Measurements from ENCODE around the gene CAMK2G.
"Not testable (repeated sequence)": the region's sequence is repeated elsewhere in the genome, so short reads cannot be mapped to it uniquely, and the experiment has no call there.

Gene CAMK2G

DNA sequence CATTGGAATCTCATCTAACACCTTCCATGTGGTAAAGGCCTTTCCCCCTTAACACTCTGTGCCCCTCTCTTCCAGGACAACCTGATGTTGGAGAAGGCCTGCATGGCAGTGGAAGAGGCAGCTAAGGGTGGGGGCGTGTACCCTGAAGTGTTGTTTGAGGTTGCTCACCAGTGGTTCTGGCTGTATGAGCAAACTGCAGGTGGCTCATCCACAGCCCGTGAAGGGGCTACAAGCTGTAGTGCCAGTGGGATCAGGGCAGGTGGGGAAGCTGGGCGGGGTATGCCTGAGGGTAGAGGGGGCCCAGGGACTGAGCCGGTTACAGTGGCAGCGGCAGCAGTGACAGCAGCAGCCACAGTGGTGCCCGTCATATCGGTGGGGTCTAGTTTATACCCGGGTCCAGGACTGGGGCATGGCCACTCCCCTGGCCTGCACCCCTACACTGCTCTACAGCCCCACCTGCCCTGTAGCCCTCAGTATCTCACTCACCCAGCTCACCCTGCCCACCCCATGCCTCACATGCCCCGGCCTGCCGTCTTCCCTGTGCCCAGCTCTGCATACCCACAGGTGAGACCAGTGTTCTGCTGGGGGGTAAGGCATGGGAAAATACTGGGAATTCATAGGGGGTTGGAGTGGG lies 75.3 kb downstream of the CAMK2G start:
- in situ Hi-C loops (cut with MboI; ENCODE audit: low sequenced_read_pairs) = no loop called here

DNA sequence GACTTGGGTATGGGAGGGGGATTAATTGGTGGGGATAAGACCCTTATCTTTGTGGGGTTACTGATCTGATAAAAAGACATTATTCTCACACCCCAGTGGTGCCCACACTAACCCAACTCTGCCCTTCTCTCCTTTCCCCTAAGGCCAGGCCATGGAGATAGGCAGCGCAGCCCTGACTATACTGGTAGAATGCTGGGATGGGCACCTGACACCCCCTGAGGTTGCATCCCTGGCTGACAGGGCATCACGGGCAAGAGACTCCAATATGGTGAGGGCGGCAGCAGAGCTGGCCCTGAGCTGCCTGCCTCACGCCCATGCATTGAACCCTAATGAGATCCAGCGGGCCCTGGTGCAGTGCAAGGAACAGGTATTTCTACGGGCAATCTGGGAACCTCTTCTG lies 76.3 kb downstream of the CAMK2G start:
- in situ Hi-C loops (cut with MboI; ENCODE audit: low sequenced_read_pairs) = no loop called here

DNA sequence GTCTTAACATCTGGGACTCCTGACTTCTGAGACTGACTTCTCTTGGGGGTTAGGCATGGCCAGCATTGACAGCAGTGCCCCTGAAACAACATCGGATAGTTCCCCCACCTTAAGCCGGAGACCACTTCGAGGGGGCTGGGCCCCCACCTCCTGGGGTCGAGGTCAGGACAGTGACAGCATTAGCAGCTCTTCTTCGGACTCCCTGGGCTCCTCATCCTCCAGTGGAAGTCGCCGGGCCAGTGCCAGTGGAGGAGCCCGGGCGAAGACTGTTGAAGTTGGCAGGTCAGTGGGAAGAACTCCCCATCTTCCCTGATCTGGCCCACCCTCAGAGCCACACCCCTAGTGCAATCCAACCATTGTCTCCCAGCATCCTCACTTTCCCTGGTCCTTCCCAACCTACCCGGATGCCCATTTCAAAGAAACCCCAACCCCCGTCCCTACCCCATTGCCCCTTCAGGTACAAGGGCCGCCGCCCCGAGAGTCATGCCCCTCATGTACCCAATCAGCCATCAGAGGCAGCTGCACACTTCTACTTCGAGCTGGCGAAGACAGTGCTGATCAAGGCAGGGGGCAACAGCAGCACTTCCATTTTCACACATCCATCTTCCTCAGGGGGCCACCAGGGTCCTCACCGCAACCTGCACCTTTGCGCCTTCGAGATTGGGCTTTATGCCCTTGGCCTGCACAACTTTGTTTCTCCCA lies 76.9 kb downstream of the CAMK2G start:
- in situ Hi-C loops (cut with MboI; ENCODE audit: low sequenced_read_pairs) = no loop called here

DNA sequence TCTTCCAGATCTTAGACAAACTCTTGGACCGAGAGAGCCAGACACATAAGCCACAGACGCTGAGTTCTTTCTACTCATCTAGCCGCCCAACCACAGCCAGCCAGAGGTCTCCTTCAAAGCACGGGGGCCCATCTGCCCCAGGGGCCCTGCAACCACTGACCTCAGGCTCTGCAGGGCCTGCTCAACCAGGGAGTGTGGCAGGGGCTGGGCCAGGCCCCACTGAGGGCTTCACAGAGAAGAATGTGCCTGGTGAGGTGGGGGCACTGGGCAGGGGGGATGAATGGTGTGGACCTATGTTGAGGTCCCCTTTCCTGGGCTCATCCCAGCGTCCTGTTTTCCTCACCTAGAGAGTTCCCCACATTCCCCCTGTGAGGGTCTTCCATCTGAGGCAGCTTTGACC lies 77.6 kb downstream of the CAMK2G start:
- in situ Hi-C loops (cut with MboI; ENCODE audit: low sequenced_read_pairs) = no loop called here

DNA sequence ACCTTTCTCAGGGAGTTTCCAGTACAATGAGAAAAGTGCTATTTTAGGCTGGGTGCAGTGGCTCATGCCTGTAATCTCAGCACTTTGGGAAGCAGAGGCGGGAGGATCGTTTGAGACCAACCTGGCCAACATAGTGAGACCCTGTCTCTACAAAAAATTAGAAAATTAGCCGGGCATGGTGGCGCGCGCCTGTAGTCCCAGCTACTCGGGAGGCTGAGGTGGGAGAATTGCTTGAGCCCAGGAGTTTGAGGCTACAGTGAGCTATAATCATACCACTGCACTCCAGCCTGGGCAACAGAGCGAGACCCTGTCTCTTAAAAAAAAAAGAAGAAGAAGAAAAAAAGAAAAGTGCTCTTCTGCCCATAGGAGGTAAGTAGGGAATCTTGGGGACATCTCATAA lies 78.3 kb downstream of the CAMK2G start:
- in situ Hi-C loops (cut with MboI; ENCODE audit: low sequenced_read_pairs) = not testable (repeated sequence)

DNA sequence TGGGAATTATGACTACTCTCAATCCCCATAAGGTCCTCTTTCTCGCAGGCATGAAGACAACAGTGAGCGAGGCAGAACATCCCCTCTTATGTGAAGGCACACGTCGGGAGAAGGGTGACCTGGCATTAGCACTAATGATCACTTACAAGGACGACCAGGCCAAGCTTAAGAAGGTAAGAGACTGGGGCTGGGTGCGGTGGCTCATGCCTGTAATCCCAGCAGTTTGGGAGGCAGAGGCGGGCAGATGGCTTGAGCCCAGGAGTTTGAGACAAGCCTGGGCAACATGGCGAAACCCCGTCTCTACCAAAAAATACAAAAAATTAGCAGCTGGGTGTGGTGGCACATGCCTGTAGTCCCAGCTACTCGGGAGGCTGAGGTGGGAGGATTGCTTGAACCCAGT lies 78.9 kb downstream of the CAMK2G start:
- in situ Hi-C loops (cut with MboI; ENCODE audit: low sequenced_read_pairs) = not testable (repeated sequence)

DNA sequence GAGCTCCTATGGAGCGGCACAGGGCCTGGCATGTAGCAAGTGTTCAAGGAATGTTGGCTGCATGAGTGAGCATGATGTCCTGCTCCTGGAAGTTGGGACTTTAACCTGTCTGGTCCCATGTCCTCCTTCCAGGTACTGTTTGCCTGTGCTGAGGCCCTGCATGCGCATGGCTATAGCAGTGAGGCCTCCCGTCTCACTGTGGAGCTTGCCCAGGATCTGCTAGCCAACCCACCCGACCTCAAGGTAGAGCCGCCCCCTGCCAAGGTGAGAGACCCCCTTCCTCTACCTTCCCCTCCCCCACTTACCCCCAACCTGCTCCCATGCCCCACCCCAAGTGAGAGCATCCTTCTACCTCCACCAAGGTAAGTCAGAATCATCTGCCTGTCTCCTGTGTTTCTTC lies 80.9 kb downstream of the CAMK2G start:
- in situ Hi-C loops (cut with MboI; ENCODE audit: low sequenced_read_pairs) = no loop called here

DNA sequence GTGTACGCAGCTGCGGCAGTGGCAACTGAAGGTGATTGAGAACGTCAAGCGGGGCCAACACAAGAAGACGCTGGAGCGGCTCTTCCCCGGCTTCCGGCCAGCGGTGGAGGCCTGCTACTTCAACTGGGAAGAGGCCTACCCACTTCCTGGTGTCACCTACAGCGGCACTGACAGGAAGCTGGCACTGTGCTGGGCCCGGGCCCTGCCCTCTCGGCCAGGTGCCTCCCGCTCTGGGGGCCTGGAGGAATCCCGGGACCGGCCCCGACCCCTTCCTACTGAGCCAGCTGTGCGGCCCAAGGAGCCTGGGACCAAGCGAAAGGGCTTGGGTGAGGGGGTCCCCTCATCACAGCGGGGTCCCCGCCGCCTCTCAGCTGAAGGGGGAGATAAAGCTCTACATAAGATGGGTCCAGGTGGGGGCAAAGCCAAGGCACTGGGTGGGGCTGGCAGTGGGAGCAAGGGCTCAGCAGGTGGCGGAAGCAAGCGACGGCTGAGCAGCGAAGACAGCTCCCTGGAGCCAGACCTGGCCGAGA lies 82.4 kb downstream of the CAMK2G start:
- in situ Hi-C loops (cut with MboI; ENCODE audit: low sequenced_read_pairs) = no loop called here

DNA sequence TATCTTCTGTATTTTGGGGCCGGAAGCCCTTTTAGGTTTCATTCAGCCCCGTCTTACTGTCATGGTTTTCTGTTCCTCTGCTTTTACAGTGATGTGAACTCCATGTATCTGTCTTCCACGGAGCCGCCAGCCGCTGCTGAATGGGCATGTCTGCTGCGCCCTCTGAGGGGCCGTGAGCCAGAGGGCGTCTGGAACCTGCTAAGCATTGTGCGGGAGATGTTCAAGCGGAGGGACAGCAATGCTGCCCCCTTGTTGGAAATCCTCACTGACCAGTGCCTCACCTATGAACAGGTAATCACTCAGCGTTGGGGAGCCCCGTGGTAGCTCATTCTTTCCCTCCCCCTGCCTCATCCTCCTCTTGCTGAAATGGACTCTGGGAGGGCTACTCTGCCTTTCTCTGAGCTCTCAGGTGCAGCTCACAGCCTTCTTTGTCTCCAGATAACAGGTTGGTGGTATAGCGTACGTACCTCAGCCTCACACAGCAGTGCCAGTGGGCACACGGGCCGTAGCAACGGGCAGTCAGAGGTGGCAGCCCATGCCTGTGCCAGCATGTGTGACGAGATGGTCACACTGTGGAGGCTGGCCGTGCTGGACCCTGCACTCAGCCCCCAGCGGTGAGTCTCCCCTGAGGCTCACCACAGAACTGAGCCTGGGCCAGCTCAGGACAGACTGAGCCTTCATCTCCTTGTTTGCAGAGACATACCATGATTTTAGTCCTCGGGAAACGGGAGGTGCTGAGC lies 83.3 kb downstream of the CAMK2G start:
- in situ Hi-C loops (cut with MboI; ENCODE audit: low sequenced_read_pairs) = no loop called here

DNA sequence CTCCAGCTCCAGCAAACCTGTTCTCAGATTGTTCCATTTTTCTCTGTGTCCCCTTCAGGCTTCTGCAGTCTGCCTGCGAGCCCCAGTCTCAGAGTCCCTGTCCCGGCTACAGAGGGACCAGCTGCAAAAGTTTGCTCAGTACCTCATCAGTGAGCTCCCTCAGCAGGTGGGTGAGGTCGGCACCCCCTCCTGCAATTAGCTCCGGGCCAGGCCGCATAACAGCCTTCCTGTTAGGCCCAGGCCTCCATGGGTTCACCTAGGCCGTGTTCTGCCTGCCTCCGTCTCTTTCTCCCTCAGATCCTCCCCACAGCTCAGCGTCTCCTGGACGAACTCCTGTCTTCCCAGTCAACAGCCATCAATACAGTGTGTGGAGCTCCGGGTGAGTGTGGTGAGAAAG lies 84.7 kb downstream of the CAMK2G start:
- in situ Hi-C loops (cut with MboI; ENCODE audit: low sequenced_read_pairs) = no loop called here

DNA sequence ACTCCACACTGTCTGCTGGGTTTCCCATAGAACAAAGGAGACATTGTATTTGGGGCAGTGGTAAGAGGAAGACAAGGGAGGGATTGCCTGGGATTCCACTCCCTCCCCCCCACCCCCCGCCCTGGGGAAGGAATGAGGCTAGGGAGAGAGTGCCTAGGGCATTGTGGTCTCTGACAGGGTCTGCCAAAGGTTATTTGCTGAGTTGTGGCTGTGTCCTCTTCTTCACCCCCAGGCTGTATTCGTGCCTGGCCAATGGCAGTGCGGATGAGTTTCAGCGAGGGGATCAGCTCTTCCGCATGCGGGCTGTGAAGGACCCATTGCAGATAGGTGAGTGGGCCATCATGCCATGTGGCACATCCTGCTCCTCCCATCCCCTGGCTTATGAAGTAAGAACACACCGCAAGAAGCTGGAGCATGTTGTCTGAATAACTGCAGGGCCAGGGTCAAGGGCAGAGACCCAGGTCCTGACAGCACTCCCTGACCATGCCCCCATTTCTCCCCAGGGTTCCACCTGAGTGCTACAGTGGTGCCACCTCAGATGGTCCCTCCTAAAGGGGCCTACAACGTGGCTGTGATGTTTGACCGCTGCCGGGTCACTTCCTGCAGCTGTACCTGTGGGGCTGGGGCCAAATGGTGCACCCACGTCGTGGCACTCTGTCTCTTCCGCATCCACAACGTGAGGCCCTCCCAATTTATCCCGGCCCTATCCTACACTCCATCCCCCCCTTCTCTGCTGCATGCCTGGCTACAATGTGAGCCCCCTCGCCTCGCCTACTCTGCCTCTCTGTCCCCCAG lies 85.3 kb downstream of the CAMK2G start:
- in situ Hi-C loops (cut with MboI; ENCODE audit: low sequenced_read_pairs) = no loop called here

DNA sequence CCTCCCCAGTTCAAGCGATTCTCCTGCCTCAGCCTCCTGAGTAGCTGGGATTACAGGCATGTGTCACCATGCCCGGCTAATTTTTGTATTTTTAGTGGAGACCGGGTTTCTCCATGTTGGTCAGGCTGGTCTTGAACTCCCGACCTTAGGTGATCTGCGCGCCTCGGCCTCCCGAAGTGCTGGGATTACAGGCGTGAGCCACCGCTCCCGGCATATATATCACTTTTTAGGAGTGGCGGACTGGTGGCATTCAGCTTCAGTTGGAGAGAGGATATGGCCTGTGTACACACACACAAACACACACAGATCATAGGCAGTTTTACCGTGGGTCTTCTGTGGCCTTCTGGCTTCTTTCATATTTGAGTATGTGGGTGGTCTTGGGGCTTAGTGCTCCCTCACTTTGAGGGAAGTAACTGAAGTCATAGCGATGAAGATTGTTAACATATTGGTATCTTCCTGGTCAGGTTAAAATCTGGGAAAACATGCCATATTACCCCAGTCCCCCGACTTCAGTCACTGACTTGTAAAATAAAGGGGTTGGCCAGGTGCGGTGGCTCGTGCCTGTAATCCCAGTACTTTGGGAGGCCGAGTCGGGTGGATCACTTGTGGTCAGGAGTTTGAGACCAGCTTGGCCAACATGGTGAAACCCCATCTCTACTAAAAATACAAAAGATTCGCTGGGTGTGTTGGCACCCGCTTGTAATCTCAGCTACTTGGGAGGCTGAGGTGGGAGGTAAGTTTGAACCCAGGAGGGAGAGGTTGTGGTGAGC lies 87.1 kb downstream of the CAMK2G start:
- in situ Hi-C loops (cut with MboI; ENCODE audit: low sequenced_read_pairs) = not testable (repeated sequence)

DNA sequence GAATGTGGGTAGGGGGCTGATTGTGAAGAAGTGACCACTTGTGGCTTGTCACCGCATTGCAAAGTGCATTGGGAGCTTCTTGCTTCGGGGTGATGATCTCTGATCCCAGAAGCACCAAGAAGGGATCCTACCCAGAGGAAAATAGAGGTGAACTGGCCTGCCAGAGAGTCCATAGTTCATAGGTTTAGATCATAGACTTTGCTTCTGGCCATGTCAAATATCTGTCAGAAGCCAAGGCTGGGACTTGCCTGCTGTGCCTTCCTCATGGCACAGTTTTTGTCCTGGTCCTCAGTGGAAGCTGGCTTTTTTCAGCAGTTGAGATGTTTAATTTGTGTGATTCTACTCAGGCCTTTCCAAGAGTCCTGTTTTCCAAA lies 87.9 kb downstream of the CAMK2G start:
- in situ Hi-C loops (cut with MboI; ENCODE audit: low sequenced_read_pairs) = no loop called here

DNA sequence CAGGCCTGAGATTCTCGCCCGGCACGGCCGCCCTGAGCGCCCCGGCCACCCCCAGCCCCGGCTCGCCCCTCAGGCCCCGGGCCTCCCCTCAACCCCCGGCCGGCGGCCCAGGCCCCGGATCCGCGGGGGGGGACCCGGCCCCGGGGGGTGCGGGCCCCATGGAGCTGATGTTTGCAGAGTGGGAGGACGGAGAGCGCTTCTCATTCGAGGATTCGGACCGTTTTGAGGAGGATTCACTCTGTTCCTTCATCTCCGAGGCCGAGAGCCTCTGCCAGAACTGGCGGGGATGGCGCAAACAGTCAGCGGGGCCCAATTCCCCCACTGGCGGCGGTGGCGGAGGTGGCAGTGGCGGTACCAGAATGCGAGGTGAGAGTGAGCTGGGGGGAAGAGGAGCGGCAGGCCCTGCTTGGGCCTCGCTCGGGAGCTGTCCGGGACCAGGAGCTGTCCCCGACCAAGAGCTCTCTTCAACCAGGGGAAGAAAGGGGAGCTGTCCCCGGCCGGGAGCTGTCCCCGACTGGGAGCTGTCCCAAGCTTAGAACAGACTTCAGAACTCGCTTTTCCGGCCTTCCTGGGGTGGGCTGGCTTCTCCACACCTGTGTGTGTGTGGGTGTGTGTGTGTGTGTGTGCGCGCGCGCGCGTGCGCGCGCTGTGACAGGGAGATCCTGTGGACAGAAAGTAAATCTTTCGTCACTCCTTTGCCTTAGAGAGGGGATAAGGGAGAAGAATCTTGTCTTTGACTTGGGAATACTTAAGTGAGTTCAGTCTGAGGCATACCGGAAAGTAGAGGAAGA lies 88.4 kb downstream of the CAMK2G start:
- in situ Hi-C loops (cut with MboI; ENCODE audit: low sequenced_read_pairs) = no loop called here

DNA sequence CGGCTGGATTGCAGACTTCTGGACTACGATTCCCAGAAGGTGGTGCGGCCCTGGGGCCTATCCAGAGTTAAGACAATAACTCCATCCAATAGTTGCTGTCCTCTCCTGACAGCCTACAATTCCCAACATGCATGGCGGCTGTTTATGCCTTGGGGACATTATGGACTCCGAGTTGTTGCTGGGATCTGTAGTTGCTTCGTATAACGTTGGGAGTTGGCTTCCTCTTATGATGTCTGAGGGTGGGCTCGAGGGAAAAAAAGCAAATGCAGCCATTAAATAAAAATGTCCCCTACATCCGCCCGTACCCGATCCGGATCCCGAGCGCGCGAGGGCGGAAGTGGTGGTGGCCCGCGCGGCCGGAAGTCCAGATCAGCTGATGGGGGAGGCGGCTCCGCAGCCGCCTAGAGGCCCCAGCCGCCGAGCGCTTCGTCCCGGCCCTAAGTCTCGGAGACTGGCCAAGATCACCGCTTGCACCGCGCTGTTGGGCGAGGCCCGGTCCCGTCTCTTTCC lies 89.1 kb downstream of the CAMK2G start, which contains the start of gene ZSWIM8:
Gene ZSWIM8, plus strand, starts transcription at position 396 of the 510 bp plus-strand sequence. CDS start 273 bp downstream, outside the sequence.
- in situ Hi-C loops (cut with MboI; ENCODE audit: low sequenced_read_pairs) = no loop called here

DNA sequence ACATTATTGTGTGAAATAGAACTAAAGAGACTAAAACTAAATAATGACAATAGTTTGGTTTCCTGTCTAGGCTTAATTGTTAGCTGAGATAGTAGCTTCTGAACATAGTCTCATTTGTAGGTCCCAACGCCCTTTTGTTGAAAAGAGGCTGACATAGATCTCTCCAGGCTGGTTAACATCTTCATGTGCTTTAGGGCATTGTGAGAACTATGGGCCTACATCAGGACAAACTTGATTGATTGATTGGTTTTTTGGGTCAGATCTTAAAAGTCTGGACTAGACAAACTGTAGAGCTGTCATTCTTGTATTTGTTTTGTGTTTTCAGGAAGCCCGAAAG lies 91.6 kb downstream of the CAMK2G start:
- in situ Hi-C loops (cut with MboI; ENCODE audit: low sequenced_read_pairs) = no loop called here

DNA sequence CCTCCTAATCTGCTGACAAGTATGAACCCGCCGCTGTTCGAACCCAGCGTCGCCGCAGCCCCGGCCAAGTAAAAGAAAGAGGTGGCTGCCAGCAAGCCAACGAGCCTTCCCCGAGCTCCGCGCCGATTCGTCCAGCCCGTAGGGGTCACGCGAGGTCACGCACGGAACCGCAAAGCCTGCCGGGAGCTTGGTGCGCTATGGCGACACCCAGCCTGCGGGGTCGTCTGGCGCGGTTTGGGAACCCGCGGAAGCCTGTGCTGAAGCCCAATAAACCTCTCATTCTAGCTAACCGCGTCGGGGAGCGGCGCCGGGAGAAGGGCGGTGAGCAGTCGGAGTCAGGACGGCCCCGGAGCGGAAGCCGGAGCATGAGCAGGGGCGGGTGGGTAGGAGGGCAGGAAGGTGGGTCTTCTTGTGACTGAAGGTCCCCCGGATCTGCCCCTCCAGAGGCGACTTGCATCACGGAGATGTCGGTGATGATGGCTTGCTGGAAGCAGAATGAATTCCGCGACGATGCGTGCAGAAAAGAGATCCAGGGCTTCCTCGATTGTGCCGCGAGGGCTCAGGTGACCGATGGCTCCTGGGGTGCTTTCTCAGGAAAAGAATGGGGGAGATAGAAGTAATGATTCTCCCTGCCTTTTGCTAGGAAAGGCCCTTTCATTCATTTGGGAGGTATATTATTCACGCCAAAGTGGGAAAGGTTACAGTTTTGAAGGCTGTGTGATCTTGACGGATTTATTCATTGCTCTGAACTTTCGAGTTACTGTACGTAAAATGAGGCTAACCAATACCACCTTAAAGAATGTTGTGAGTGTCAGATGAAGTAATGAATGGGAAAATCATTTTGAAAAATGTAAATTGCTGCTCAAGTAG lies 92.2 kb downstream of the CAMK2G start, which contains the start of gene CHCHD1:
Gene CHCHD1, plus strand, starts transcription at position 170 of the 870 bp plus-strand sequence. Its CDS starts 28 bp downstream, at position 198.
- in situ Hi-C loops (cut with MboI; ENCODE audit: low sequenced_read_pairs) = no loop called here

DNA sequence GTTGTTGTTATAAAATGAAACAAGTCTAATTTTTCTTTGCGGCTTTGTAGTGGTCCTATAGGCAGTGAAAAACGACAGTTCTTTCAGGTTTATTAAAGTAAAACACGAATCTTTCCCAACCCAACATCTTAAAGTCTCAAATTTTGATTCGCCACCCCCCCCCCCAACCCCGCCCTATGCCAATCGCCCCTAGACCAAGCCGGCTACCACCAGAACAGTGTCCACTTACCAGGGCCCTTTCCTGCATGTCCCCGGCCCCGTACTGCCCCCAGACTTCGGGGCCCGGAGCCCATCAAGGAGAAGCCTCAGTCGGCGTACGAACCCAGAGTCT lies 92.8 kb downstream of the CAMK2G start:
- in situ Hi-C loops (cut with MboI; ENCODE audit: low sequenced_read_pairs) = no loop called here
